GM19025 (cell line): ENCODE results near the gene SMARCAD1.
"Not testable (repeated sequence)": the region's sequence is repeated elsewhere in the genome, so short reads cannot be mapped to it uniquely, and the experiment has no call there.

ENCODE experiments used
- ATAC-seq: cut with Tn5 transposase; IDR thresholded peaks from one replicate; pipeline ENCODE4 v1.9.1; 2021; ENCODE audit warnings: mild to moderate bottlenecking, low read depth, moderate library complexity; ENCODE audit not compliant: unreplicated experiment

The SMARCAD1 gene

DNA sequence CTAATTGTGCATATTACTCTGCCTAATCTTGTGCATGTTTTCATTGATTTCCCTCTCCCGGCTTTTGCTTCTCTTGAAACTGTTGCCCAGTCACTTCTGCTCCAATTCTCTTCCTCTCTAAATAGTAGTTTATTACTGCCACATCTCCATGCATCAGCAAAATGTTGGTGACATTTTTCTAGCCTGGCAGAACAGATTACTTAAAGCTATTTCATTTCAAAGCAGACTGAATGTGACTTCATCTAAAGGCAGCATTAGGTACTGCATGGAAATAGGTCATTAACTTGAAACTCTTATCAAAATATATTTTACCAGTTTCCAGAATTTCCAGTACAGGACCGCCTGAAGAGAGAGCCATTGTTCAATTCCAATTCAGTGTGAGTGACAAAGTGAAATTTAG lies 82.6 kb downstream of the SMARCAD1 start:
- ATAC-seq = no peak

DNA sequence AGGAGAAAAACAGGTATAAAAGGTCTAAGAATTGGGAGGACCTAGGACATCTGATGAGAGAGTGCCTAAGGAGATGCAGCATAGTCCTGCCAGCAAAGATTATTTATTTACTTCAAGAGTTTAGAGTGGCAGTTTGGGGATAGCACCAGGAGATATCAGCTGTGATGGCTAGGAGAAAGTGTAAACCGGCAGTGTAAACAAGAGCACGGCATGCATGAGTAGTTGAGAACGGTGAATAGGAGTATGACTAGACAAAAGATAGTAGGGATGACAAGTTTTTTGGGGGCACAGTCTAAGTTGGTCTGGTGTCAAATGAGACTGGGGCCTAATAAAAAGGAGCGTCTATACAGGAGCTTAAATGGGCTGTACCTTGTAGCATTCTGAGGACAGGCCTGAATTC lies 86.3 kb downstream of the SMARCAD1 start:
- not testable (repeated sequence) for ATAC-seq

DNA sequence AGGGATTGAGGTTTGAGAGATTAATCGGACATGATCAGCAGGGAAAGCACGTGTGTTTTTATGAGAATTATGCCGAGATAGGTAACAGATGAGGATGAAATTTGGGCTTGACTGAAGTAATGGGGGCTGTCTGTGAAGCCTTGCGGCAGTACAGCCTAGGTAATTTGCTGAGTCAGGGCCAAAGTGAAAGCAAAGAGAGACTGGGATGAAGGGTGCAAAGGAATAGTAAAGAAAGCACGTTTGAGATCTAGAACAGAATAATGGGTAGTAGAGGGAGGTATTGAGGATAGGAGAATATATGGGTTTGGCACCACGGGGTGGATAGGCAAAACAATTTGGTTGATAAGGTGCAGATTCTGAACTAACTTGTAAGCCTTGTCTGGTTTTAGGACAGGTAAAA lies 87.8 kb downstream of the SMARCAD1 start:
- ATAC-seq = not testable (repeated sequence)

DNA sequence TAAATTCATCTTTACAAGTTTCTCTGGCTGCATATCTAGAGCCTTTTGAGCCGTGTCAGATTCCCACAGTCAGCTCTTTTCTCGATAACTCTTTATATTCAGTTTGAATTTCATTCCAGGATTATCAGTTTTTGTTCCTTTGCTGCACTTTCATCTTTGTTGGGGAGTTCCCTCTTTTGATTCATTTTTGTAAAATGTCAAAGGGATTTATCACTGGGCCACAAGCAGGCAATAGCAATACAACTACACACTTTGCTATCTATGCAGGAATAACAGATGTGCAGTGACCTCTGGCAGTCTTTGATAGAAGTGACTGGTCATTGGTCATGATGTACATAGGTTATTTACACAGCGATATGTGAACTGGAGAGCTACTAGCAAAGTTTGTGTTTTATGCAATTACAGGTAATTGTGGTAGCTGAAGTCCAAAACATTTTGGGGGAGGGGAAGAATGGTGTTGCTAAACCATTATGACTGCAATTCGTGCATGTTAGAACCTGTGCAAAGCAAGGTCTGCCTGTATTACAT lies 91.1 kb downstream of the SMARCAD1 start:
- ATAC-seq = no peak

DNA sequence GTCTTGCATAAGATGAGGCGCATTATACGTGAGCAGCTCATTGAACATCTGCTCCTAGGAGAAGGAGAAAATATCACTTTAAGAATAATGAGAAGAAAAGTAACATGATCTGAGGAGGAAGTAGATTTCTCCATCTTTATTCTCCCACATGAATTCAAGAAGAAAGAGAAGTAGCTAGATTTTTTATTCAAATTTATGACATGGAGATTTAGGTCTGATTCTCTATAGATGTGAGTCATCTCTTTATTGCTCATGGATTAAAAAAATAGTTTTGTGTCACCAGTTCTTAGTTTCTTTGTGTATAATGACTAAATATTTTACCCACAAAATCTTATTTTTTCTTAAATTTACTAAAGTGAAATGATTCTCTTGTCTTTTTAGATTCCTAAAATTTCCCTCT lies 94.5 kb downstream of the SMARCAD1 start:
- no peak for ATAC-seq

DNA sequence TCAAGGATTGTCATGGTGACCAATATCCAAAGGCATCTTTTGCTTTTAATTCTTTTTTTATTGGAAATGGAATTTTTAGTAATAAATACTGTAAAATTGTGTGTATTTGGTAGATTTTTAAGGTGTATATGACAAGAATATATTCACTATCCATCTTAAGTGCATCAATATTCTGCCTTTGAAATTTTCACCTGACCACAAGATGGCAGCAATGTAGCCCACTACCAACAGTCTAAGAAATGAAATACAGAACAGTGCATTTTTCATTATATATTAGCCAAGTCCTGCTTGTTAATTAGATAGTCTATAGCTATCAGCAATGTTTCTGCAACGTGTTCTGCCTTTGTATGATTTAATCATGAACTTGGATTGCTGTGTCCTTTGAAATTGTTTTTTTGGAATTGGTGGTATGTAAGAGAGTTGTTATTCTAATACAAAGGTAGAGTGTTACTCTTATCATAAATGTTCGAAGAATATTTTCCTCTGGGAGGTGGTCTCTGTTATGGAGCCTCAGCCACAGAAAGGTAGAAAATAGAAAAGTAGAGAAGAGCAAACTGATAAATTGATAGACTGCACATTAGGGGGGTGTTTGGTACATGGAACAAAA lies 96.8 kb downstream of the SMARCAD1 start:
- ATAC-seq = no peak

DNA sequence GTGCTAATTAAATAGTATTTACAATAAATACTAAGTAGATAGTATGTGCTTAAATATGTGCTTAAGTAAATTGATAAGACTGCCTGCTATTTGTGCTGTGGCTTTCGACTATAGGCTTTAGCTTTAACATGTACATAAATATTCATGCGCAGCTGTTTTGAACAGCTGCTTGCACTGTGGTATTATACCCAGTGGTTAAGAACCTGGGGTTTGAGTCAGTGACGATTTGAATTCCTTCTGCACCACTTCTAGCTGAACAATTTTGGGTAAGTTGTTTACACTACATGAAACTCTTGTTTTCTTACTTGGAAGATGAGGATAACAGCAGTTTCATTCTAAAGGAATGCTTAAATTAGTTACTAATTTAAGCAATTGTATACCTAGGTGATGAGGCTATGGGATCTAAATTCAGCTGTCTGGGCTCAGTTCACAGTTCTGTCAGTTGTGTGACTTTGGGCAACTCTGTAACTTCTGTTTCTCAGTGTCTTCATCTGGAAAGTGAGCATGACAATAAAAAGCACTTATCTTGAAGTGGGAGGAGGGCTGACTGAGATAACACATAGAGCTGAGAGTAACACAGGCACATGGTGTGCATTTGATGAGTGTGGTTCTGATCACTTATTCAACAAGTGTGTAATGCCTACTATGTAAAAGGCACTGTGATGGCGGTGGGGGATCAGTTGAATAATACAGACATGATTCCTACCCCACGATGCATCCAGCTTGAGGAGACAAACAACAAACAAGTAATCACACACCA lies 98.0 kb downstream of the SMARCAD1 start:
- no peak for ATAC-seq

DNA sequence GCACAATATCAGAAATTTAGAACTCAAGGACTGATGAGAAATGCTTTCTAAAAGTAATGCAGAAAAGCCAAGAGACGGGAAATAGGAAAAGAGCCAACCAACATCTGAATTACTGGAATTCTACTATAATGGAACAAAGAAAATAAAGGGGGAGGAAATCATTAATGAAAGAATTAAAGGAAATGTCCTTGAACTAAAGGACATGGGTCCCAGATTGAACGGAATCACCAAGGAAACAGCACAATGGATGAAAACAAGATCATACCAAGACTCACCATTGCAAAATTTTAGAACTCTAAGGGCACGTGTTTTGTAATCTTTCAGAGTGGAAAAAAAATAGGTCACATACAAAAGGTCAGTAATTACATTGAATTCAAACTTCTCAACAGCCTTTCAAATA lies 99.0 kb downstream of the SMARCAD1 start:
- no peak for ATAC-seq

DNA sequence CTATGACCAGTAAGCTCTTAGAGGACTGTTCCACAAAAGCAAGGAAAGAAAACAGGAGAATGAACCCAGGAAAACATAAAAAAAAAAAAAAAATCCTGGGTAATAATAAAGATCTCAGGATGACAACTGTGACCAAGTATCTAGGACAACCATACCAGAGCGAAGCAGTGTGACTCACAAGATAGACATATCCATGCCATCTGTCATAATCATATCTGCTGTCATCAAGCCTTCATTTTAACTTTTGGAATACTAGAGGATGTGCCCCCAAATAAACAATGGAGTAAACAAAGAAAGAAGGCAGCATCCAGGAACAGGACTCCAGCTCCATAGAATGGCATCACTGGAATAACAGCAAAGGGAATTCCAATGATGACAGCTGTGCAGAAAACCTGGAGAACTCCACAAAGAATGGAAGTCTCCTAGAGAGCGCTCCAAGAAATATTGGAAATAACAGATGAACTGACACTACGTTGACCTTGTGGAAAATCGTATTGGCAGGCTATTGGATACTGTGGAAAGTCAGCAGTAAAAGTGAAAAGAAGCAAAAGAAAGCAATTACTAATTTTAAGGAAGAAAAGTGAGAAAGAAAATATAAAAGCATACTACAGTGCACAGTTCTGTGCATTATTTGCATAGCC lies 99.7 kb downstream of the SMARCAD1 start:
- no peak for ATAC-seq

DNA sequence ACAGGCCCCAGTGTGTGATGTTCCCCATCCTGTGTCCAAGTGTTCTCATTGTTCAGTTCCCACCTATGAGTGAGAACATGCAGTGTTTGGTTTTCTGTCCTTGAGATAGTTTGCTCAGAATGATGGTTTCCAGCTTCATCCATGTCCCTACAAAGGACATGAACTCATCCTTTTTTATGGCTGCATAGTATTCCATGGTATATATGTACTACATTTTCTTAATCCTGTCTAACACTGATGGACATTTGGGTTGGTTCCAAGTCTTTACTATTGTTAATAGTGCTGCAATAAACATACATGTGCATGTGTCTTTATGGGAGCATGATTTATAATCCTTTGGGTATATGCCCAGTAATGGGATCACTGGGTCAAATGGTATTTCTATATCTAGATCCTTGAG lies 112.3 kb downstream of the SMARCAD1 start:
- ATAC-seq = not testable (repeated sequence)

DNA sequence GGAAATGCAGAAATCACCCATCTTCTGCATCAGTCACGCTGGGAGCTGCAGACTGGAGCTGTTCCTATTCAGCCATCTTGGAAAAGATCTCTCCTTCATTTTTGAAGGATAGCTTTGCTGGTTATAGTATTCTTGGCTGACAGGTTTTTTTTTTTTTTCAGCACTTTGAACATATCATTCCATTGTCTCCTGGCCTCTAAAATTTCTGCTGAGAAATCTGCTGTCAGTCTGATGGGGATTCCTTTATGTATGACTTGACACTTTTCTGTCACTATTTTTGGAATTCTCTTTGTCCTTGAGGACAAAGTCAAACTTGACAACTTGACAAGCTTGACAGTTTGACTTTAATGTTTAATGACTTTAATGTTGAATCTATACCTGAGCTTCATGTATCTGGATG lies 118.2 kb downstream of the SMARCAD1 start:
- ATAC-seq = no peak

DNA sequence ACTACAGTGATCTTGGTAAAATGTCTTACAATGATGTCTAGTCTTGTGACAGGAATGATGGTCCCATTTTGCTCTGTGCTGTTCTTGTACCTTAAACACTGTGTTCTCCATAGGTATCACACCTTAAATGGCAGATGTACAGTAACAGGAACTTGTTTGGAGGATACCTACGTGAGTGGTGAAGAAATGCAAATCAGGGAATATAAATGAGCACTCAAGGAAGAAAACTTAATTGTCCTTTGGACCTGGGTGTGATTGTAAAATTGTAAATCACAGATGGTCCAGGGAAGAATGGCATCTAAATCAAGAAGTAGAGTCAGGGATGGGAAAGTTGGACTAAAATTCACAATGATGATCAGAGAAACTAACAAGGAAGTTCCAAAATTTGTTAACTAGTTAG lies 122.3 kb downstream of the SMARCAD1 start:
- ATAC-seq = no peak

DNA sequence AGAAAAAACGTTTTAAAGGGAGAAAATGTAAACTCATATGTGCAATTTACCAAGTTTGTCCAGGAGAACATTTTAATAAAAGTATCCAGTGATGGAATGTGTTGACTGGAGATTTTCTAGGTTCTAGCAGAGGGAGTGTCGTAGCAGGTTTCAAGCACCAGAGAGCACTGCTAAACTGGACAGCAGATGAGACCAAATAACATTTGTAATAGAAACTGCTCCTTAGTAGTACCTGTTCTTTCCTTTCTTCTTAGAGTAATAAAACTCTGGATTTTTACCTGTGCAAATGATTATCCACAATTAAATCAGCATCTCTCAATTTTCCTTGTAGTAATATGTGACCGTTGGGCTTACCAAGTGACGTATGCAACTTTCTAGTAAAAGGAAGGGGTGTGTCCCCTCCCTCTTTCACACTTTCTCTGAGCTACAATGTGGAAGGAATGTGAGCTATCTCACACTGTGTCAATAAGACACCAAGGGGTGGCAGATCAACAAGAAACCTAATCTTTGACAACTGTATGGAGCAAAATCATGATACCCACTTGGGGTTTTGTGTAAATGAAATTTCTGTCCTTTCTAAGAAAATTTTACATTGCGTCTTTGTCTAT lies 125.4 kb downstream of the SMARCAD1 start:
- no peak for ATAC-seq

DNA sequence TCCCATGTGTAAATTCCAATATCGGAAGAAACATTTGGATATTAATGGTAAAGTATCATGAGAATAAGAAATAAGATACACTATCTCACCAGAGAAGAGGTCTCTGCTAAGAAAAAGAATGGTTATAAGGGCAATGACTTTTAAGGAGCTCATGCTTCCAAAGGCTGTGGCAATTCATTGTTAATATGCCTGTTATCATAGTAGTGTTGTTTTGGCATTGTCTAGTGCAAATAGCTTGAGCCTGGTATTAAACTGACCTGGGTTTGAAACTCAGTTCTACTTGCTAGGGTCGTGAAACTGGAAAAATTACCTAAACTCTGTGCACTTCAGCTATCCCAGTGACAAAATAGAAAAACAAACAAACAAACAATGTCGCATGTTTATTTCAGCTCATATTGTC lies 126.2 kb downstream of the SMARCAD1 start:
- no peak for ATAC-seq

DNA sequence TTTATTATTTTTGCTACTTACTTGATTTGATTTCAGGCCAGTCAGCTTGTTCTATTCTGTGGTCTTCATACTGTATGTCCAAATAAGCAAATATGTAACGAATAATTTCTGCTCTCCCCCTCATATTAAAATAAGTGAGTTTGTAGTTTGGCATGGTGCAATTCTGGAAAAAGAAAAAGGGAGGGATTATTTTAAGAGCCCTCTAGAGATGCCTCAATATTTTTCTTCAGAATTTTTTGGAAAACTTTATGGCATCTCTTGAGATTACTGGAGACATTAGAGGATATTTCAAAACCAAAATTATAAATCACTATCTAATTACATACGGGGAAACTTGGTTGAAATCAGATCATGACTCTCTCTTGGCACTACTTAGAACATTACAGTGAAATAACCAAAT lies 126.8 kb downstream of the SMARCAD1 start:
- ATAC-seq = no peak

DNA sequence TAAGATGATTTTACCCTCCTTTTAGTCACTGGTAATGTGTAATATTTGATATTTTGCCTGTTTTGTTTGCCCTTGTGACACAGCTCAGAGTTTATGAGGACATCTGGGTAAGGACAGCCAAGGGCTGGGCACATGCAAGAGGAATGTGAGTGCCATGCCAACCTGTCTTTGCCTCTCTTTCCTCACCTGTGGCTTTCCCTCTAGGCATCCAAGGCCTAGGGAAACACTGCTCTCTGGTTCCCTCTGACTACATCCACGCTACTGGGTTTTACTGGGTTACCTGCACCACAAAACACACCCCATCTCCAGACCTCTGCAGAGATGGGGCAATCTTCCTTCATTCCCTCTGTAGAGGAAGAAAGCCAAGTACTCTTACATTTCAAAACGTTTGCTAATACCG lies 127.3 kb downstream of the SMARCAD1 start:
- no peak for ATAC-seq

DNA sequence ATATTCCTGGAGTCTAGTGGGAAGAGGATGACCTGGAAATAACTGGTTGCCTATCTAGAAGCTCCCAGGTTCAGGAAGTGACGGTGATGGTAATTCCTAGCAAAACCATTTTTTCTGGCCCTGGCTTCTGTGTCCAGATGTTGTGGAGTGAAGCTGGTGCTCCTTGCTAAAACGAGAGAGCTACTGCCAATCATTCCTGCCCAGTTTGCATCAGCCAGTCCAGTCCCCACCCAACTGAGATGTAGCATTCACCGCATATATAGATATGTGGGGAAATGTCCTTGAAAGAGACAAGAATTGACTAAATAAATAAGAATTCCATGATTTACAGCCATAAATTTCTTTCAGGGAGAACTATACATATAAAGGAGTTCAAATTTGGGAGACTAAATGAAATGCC lies 128.6 kb downstream of the SMARCAD1 start:
- no peak for ATAC-seq

DNA sequence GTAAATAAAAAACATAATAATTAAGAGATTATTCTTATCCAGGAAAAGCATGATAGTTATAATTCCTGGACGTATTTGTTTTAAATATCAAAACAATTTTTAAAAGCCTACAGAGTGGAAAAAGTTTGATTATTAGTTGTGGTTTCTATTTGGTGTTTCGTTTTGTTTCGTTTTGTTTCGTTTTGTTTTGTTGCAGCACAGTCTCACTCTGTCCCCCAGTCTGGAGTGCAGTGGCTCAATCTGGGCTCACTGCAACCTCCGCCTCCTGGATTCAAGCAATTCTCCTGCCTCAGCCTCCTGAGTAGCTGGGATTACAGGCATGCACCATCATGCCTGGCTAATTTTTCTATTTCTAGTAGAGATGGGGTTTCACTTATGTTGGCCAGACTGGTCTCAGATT lies 129.1 kb downstream of the SMARCAD1 start:
- ATAC-seq = not testable (repeated sequence)

DNA sequence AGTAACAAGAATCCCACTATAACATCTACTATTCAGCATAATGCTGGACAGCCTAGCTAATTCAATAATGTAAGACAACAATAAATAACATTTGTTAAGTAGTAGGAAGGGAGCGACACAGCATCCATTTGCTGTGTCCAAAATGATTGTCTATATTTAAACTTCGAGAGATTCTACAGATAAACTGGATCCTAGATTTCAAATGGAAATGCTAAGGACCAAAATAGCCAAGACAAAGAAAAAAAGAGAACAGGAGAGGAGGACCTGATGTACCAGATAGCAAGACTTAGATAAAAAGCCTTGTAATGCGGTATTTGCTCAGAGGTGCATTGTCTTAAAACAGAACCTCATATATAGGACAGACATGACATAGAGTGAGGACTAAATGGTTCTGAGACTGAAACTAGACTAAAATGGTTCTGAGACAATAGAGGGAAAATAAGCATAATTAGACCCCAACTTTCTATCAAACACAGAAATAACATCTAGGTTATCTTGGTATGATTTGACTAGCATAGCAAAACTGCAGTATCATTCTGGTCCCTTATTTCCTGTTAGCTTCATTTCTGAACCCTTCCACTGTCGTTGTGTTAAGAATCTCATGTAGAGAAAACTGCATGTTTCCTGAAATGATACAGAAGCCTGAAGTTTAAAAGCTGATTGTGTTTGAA lies 131.2 kb downstream of the SMARCAD1 start:
- ATAC-seq = no peak

DNA sequence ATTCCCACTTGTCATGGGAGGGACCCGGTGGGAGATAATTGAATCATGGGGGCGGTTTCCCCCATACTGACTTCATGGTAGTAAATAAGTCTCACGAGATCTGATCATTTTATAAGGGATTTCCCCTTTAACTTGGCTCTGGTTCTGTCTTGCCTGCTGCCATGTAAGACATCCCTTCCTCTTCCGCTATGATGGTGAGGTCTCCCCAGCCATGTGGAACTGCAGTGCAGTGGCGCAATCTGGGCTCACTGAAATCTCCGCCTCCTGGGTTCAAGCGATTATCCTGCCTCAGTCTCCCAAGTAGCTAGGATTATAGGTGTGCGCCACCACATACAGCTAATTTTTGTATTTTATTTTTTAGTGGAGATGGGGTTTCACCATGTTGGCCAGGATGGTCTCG lies 132.1 kb downstream of the SMARCAD1 start:
- no peak for ATAC-seq
